Testis (tissue), 2 donors: Measurements from ENCODE around the gene KCNN4.

ENCODE experiments used
- CTCF ChIP-seq, 3 experiments: fragments of 450-650 bp in 2 of 3; fragments of 200-600 bp in 1 of 3; sonication (generic) in 1 of 3; IDR thresholded peaks; one replicate each; pipeline ENCODE4 v1.5.1; 2016 to 2019; ENCODE audit warnings: antibody characterized with exemption in 3 of 3, mild to moderate bottlenecking in 2 of 3, moderate library complexity in 1 of 3
- POLR2A ChIP-seq: fragments of 450-650 bp; IDR thresholded peaks from one replicate; pipeline ENCODE4 v1.6.1; 2017; ENCODE audit warnings: antibody characterized with exemption, mild to moderate bottlenecking, moderate library complexity

- no peak for TF ChIP-seq POLR2A
- no peak for TF ChIP-seq CTCF (IDR thresholded peaks at IDR 0.05)
These were observed 11.5 kb downstream of the KCNN4 start for GRCh38 chr19:43769256-43769655.
